HG03108 (cell line): ENCODE results near the gene ALDH18A1.
"Not testable (repeated sequence)": the region's sequence is repeated elsewhere in the genome, so short reads cannot be mapped to it uniquely, and the experiment has no call there.

ENCODE experiments used
- ATAC-seq: cut with Tn5 transposase; IDR thresholded peaks from one replicate; pipeline ENCODE4 v1.9.1; 2021; ENCODE audit warnings: moderate library complexity; ENCODE audit not compliant: unreplicated experiment

The ALDH18A1 gene

DNA sequence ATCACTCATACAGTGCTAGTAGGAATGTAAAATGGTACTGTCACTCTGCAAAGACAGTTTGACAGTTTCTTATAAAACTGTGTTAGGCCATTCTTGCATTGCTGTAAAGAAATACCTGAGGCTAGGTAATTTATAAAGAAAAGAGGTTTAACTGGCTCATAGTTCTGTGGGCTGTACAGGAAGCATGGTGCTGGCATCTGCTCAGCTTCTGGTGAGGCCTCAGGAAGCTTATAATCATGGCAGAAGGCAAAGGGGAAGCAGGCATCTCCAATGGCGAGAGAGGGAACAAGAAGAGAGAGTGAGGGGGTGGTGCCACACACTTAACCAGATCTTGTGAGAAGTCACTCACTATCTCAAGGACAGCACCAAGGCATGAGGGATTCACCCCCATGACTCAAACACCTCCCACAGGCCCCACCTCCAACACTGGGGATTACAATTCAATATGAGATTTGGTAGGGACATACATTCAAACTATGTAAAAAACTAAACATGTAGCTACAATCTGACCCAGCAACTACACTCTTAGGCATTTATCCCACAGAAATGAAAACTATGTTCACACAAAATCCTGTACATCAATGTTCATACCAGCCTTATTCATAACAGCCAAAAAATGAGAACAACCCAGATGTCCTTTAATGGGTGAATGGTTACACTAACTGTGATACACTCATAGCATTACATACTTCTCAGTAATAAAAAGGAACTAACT lies 5.0 kb downstream of the ALDH18A1 start:
- ATAC-seq, result no peak

DNA sequence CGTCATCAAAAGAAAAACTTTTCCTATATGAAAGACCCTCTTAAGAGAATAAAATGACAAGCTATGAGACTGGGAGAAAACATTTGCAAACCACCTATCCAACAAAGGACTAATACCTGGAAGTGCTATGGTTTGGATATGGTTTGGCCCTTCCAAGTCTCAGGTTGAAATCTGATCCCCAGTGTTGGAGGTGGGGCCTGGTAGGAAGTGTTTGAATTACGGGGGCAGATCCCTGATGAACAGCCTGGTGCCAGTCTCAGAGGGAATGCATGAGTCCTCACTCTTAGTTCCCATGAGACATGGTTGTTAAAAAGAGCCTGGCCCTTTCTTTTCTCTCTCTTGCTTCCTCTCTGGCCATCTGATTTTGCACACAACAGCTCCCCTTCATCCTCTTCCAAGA lies 6.3 kb downstream of the ALDH18A1 start:
- ATAC-seq, result no peak

DNA sequence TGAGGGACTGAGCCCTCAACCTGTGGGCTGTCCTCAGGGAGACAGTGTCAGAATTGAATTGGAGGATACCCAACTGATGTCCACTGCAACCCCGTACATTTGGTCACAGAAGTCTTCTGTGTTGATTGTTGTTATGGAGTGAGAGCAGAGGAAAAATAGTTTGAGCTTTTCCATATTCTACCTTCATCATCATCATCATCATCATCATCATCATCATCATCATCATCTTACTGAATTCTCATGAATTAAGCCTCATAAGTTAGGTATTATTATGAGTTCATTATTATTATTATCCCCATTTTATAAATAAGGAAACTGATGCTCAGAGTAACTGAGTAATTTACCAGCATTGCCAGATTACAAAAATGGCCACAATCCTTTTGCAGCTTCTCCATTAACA lies 8.4 kb downstream of the ALDH18A1 start:
- ATAC-seq, result no peak

DNA sequence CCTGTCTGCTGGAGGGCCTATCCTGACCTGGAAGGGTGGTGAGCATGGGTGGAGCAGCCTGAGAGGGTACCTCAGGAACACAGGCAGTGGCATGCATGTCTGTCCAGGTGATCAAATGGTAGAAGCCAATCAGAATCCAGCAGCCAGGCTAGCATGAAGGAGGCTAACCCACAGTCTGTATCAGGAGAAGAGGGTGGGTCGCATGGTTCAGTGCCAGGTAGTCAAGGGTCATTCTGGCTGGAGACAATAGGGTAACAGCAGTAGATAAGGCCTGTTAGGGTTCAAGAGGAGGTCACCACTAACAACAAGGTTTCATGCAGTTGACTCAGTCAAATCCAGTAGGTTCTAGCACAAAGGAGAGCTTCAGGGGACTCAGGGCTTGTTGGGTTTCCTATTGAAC lies 10.4 kb downstream of the ALDH18A1 start:
- no peak for ATAC-seq

DNA sequence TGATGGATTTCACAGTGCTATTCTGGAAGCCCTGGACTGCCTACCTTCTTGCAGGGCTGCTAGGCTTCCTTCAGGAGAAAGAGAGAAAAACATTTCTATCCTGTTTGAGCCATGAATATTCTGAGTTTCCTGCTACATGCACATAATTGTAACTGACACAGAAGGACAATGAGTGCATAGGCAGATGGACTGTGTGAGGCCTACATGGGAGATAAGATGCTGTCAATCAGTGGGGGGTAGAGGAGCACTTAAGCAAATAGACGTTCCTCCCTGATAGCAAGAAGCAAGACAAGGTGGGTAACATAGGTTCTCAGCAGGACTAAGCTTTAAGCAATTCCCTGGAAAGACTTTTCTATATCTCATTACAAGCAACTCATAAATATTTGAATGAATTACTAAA lies 11.6 kb downstream of the ALDH18A1 start:
- ATAC-seq, result no peak

DNA sequence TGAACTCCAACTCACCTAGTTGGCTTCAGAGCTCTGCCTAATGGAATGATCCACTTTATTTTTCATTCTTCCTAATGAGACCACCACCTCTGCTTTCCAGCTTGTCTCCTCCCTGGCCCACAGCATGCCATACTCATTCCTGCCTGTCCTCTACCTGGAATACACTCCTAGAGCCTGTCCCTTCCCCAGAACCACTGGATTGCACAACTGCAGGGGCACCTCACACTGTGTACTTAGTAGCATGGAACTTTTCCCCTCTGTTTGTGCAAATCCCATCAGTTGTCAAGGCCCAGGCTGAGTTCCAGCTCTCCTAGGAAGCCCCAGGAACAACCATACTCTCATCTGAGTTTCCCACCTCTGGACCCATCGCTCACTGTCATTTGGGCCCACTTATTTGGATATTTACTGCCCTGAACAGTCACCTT lies 15.6 kb downstream of the ALDH18A1 start:
- no peak for ATAC-seq

DNA sequence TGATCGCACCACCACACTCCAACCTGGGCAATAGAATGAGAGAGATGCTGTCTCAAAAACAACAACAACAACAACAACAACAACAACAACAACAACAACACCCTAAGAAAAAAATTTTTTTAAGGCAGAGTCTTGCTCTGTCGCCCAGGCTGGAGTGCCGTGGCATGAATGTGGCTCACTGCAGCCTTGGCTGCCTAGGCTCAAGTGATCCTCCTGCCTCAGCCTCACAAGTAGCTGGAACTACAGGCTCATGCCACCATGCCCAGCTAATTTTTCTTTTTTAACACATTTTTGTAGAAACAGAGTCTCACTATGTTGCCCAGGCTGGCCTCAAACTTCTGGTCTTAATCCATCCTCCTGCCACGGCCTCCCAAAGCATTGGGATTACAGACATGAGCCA lies 18.6 kb downstream of the ALDH18A1 start:
- no peak for ATAC-seq

DNA sequence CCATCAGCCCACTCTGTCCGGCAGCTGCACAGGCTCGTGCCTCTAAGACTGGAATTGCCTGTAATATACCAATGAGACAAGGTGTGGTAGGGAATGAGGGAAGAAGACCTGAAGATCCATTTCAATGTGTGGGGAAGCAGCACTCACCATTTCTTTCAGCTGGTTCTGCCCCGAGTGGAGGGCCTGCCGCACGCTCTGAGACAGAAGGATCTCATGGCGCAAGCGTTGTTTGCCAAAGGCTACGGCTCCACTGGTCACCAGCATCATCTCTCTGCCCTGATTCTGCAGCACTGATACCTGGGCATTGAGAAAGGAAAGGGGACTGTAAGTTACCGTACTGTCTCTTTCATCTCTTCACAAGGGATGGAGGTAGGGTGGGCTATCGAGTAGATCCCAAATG lies 19.4 kb downstream of the ALDH18A1 start:
- ATAC-seq, result no peak

DNA sequence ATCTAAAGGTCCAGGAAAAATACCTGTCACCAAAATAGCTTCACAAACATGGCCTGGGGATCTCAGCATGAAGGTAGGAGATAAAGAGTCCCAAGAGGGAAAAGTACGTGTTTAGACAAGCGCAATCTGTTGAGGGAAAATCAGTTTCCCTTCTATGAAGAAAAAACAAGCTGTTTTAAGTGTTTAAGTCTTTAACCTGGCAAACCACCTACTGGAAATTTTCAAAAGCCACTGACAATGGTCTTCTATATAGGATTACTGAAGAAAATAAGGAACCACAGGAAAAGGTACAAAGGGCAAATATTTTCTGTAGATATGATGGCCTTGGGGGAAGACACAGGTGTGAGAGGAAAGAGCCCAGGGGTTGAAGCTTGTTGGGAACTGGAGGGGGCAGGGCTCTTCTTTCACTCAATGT lies 21.2 kb downstream of the ALDH18A1 start:
- ATAC-seq, result no peak

DNA sequence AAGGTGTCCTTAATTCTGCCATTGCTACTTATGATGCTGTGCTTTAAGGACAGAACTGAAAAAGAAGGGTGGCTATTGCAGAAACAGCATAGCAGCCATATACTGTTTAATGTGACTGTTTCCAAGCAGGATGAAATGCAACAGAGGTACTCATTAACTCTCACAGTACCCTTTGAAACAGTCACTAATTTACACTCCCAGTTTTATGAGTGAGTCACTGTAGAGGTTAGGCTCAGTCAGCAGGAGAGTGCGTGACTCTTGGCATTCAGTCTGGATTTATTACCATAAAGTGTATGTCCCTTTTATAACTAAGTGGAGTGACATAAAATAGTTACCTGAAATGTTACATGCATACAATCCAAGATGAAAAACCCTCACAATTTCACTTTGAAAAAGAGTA lies 27.7 kb downstream of the ALDH18A1 start:
- no peak for ATAC-seq

DNA sequence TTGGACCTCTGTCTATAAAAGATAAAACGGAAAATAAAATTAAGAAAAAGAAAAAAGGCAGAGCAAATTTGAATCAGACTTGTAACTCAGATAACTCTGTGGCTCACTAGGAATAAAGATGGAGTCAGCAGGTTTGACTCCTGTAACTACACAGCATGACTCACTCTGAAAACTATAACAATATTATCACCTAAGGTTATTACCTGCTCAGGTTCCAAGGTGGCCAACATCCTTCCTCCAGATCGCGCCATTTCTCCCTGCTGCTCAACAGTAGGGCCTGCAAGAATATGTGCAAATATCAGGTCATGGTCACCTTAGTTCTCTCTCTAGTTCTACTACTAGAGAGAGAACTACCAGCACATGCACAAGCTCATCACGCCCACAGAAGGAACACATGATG lies 30.0 kb downstream of the ALDH18A1 start:
- ATAC-seq, result no peak

DNA sequence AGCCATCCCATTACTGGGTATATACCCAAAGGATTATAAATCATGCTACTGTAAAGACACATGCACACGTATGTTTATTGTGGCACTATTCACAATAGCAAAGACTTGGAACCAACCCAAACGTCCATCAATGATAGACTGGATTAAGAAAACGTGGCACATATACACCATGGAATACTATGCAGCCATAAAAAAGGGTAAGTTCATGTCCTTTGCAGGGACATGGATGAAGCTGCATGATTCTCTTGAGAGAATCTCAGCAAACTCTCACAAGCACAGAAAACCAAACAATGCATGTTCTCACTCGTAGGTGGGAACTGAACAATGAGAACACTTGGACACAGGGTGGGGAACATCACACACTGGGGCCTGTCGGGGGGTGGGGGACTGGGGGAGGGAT lies 36.1 kb downstream of the ALDH18A1 start:
- not testable (repeated sequence) for ATAC-seq

DNA sequence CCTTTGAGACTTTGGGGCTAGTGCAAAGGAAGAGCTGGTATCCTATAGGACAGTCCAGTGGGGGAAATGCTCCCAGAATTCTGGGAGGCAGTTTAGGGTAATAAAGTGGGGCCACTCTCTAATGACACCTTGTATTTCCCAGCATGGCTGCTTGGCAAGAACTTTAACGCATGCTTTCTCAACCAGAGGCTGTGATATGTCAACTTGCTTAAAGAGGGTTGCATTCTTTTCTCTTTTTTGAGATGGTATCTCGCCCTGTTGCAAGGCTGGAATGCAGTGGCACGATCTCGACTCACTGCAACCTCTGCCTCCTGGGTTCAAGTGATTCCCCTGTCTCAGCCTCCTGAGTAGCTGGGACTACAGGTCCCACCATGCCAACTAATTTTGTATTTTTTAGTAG lies 38.4 kb downstream of the ALDH18A1 start:
- no peak for ATAC-seq

DNA sequence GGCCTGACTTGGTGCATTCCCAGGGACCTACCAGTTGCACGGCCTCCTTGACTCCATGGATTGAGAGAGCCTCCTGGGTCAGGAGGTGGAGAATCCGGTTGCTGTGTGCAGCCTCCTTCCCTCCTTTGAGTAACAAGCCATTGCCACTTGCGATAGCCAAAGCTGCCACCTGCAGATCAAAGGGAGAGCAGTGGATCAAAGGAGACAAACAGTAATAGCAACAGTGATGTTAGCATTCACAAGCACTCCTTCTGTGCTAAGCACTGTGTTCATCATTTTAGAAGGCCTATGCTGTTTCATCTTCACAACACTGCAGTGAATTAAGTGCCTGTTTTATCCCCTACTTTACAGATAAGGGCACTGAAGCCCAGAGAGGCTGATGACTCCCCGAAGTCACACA lies 40.1 kb downstream of the ALDH18A1 start:
- ATAC-seq, result no peak

DNA sequence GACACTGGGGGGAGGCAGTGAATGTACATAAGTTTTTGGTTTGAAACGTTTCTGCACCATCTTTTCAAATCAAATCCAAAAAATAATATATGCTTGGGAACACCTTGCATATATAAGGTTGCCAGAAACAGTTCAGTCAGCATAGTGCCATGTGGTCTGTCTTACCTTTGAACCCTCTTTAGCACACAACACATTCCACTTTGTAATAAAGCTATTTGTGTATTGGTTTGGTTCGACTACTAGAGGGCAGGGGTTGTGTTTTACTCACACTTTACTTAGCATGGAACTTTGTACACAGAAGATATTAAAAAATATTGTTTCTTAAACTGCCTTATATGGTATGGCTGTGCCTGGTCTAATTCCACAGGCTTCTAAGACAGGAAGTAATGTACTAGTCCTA lies 43.2 kb downstream of the ALDH18A1 start:
- ATAC-seq, result no peak

DNA sequence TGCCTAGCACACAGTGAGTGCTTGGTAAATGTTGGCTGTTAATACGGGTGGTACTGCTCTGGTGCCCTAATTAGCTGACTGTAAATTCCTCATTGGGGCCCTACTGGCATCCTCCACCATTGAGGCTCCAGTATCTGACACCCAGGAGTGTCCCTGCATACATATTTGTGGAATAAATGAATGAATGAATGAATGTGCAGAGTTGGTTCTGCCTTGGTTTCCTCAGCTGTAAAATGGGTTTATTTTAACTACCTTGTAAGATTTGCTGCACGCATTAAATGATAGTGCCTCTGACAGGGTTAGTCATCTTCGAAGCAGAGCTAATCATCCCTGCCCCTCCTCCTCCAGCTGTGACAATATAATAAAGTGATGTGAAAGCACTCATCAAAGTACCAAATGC lies 45.8 kb downstream of the ALDH18A1 start:
- no peak for ATAC-seq

DNA sequence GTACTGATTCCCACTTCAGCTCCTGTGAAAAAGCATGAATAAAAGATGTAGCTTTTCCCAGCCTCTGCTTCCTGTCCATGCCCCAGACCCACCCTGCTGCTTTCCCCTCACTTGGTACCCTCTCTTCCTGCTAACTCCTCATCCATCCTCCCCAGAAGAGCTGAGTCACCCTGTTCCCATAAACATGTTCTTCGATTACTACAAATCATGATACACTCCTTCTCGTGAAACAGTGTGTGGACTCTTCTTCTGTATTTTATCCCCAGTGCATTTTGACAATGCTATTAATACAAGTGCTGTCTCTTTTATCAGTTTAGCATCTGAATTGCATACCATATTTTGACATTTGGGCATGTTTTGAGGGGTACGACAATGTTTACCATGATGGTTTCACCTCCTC lies 49.6 kb downstream of the ALDH18A1 start:
- ATAC-seq, result no peak

DNA sequence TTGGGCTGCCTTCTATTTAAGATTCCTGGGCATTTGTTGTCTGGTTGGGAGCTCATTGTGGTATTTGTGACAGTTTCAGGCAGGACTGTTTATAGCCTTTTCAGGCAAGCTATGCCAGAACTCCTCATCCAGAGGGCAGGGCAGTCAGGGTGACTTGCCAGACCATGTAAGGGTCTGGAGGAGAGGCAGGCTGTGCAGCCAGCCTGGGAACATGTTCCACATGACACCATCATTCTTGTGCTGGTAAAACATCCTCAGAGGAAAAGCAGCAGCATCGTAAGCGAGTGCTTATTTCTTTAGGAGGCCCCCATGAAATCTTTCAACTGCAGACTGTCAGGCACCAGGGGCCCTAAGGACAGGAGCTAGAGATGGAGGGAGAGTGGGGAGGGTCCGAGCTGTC lies 51.3 kb downstream of the ALDH18A1 start:
- ATAC-seq, result no peak

DNA sequence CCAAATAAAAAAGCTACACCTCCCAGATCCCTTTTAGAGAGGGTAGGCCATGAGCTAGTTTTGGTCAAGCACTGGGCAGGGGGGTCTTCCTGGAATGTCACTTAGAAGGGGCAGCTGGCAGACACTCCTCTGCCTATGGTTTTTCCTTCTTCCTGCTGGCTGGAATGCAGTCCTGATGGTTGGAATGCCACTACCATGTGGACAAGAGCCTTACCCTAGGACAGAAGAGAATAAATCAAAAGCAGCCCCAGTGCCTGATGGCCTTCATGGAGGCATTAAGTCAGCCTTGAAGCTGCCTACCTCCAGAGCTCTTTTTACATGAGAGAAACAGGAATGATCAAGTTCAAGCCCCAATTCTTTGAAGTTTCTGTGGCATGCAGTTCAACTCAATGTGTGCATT lies 51.9 kb downstream of the ALDH18A1 start:
- no peak for ATAC-seq

DNA sequence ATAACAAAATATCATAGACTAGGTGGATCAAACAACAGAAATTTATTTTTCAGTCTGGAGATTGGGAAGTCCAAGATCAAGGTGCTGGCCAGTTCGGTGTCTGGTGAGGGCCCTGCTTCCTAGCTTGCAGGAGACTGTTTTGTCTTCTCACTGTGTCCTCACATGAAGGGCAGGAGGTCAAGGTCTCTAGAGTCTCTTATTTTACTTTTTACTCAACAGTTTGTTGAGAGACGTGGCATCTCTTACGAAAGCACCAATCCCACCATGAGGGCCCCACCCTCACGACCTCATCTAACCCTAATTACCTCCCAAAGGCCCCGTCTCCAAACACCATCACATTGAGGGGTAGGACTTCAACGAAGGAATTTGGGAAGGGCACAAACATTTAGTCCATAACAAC lies 54.1 kb downstream of the ALDH18A1 start:
- no peak for ATAC-seq

DNA sequence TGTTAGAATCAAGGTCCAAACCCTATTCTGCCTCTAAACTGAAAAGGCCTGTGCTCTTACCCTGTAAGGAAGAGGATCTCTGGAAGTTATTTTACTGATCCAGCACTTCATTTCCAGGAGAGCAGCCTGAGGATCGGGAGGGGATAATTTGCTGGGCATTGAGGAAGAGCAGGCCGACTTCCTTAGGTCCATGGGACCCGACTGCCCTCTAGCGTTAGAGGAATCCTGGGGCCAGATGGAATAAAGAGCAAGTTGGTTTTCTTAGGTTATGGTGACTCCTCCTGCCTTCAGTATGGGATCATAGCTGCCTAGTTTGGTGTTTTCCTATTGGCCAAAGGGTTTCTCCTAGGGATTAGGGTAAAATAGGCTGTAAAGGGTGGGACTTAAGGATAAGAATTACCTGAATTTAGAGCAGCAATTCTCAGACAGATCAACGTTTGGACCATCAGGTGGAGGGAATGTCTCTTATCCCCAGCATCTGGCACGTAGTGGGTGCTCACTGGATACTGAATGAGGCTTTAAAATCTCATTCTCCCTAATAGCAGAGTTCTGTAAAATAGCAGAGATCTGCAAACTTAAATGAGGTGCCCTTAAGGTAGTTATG lies 55.3 kb downstream of the ALDH18A1 start:
- no peak for ATAC-seq

DNA sequence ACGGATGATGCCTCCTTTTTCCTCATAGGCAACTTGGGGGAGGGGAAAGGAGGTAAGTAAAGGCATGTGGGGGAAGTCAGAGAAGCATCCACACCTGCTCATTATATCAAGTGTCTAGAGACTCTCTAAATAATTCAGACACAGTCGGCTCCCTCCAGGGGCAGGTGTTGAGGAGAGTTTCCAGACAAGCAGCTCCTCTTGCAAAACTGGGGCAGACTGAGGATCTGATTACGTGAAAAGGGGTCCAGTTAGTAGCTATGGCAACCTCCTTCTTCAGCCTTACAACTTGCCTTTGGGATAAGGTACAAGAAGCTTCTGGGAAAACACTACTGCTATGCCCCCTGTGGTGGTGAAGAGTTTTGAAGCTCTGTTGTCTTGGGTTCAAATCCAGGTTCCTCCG lies 56.4 kb downstream of the ALDH18A1 start:
- no peak for ATAC-seq

DNA sequence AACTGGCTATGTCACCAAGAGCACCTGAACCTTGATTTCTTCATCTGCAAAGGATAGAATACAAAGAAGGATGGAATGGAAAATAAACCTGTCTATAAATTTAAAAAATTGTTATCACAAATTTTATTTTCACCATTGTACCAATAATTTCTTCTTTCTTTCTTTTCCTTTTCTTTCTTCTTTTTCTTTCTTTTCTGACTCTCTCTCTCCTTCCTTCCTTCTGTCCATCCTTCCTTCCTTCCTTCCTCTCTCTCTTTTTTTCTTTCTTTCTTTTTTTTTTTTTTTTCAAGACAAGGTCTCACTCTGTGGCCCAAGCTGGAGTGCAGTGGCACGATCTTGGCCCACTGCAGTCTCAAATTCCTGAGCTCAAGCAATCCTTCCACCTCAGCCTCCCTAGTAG lies 58.7 kb downstream of the ALDH18A1 start:
- no peak for ATAC-seq
